GM11168 (cell line): ENCODE data around the gene IRAK1.

ENCODE experiments used
- in situ Hi-C: fragments of 300-500 bp; cut with MboI; formaldehyde crosslinking; loops from one replicate; pipeline ENCODE4 v1.12.0; 2022; ENCODE audit warnings: low sequenced_read_pairs; ENCODE audit not compliant: unreplicated experiment

The IRAK1 gene

GRCh38 chrX:153961292-153961691 is 58.4 kb downstream of the IRAK1 start:
- in situ Hi-C loops = no loop called here

- in situ Hi-C loops = no loop called here
Observed at GRCh38 chrX:153960786-153961185, 58.9 kb downstream of the IRAK1 start.
